T-cell (primary cell): ENCODE measurements around the gene MAS1L. TPM values are rescaled to one million over a fixed set of nuclear protein-coding genes. Genes with fewer than 3 reads are reported as not detected.

ENCODE experiments used
- ATAC-seq, 4 experiments: fragments of 200-7000 bp in 3 of 4; fragments of 150-1000 bp in 1 of 4; cut with Tn5 transposase; replicated peaks in 1 of 4; 1 replicate in 3 of 4; 2 replicates in 1 of 4; pipeline ENCODE4 v1.10.0; 2021; ENCODE audit warnings: moderate library complexity in 3 of 4, mild to moderate bottlenecking in 2 of 4, moderate number of reproducible peaks in 1 of 4
- CTCF ChIA-PET, 2 donors: fragments of 300-600 bp; sonication (Branson Sonifier 250); formaldehyde crosslinking; loops; one replicate each; lab custom pipeline; 2022; ENCODE audit warnings: antibody characterized with exemption in 2 of 2; lab: Charles Lee
- POLR2A ChIA-PET, 2 donors: fragments of 300-600 bp; sonication (Branson Sonifier 250); formaldehyde crosslinking; loops; one replicate each; lab custom pipeline; 2022; ENCODE audit warnings: antibody characterized with exemption in 2 of 2; lab: Charles Lee
- DNase-seq, 35 experiments: peaks; one replicate each; pipeline versions ENCODE4 v3.0.0 to v3.0.0-alpha.2; 2013 to 2023
- H3K27ac ChIP-seq: one replicate; pipeline ENCODE4 v1.5.1; 2013; ENCODE audit warnings: low read length
- H3K27me3 ChIP-seq, 2 experiments: replicated peaks in 1 of 2; 1 replicate in 1 of 2; 2 replicates in 1 of 2; pipeline versions ENCODE4 v1.6.1 to v1.7.0; 2013; ENCODE audit warnings: low read length in 1 of 2, mixed read lengths in 1 of 2; ENCODE audit not compliant: control insufficient read depth in 2 of 2, insufficient read depth in 2 of 2; ENCODE audit errors: extremely low read depth in 1 of 2
- H3K36me3 ChIP-seq, 2 donors: 1 replicate in 1 of 2; 2 replicates in 1 of 2; pipeline versions ENCODE4 v1.6.1 to v1.7.0; 2013; ENCODE audit warnings: low read length in 1 of 2; ENCODE audit not compliant: control insufficient read depth in 2 of 2, insufficient read depth in 1 of 2; ENCODE audit errors: extremely low read depth in 1 of 2
- H3K4me1 ChIP-seq, 2 experiments: 1 replicate in 1 of 2; 2 replicates in 1 of 2; pipeline versions ENCODE4 v1.6.1 to v1.7.0; 2013; ENCODE audit warnings: low read length in 2 of 2, mixed read lengths in 1 of 2; ENCODE audit not compliant: insufficient read depth in 2 of 2, control insufficient read depth in 1 of 2; ENCODE audit errors: extremely low read depth in 1 of 2
- H3K4me3 ChIP-seq, 2 donors: 1 replicate in 1 of 2; 2 replicates in 1 of 2; pipeline versions ENCODE4 v1.5.1 to v1.7.0; 2013; ENCODE audit warnings: mild to moderate bottlenecking in 2 of 2, low read length in 1 of 2, moderate library complexity in 1 of 2; ENCODE audit not compliant: control insufficient read depth in 1 of 2; ENCODE audit errors: extremely low read depth in 1 of 2
- H3K9me3 ChIP-seq: 2 replicates; pipeline ENCODE4 v1.7.0; 2013
- H3K27ac Mint-ChIP-seq, 2 donors: one replicate each; pipeline ENCODE4 v1.8.0; 2020 to 2021; ENCODE audit warnings: mild to moderate bottlenecking in 2 of 2, mixed read lengths in 2 of 2
- H3K27me3 Mint-ChIP-seq, 2 donors: one replicate each; pipeline ENCODE4 v1.8.0; 2021 to 2022; ENCODE audit warnings: mixed read lengths in 2 of 2
- H3K36me3 Mint-ChIP-seq: one replicate; pipeline ENCODE4 v1.8.0; 2021; ENCODE audit warnings: mixed read lengths
- H3K4me1 Mint-ChIP-seq, 3 donors: one replicate each; pipeline ENCODE4 v1.8.0; 2020 to 2022; ENCODE audit warnings: mixed read lengths in 3 of 3, mild to moderate bottlenecking in 1 of 3
- H3K4me3 Mint-ChIP-seq, 3 donors: one replicate each; pipeline ENCODE4 v1.8.0; 2020 to 2022; ENCODE audit warnings: mild to moderate bottlenecking in 3 of 3, mixed read lengths in 3 of 3, moderate library complexity in 3 of 3
- H3K9me3 Mint-ChIP-seq, 3 donors: one replicate each; pipeline ENCODE4 v1.8.0; 2020 to 2022; ENCODE audit warnings: mixed read lengths in 3 of 3
- WGBS: methylation state at CpG from one replicate; pipeline ENCODE4 v1.1.5; 2013; ENCODE audit warnings: missing lambda C conversion rate; ENCODE audit not compliant: insufficient coverage; 5-methylcytosine and 5-hydroxymethylcytosine counted together
- total RNA-seq, 35 experiments: library from RNA in 6 of 35; stranded (reverse) in 6 of 35; fragments of 120-200 nt in 1 of 35; gene quantifications; one replicate each; pipeline versions ENCODE4 v1.2.1 to v1.2.4 and lab custom pipeline; 2013 to 2026

The MAS1L gene
- total RNA-seq, 5 donors from 2014 or later (not counting 1 experiment from before 2014, with no cell fraction given) = not detected

- ATAC-seq (no peak), DNase-seq (no peak)
- Histone ChIP-seq H3K9me3 (no peaks in the 10 kb centered on the region), H3K27me3 (peaks cover 0 to 18% of the 10 kb centered on the region in 2 experiments), H3K4me3 (no peak overlapping the region), H3K4me1 (no peaks in the 10 kb centered on the region), H3K27ac (no peak overlapping the region), H3K36me3 (no peaks in the 10 kb centered on the region)
- CTCF ChIA-PET = no interaction called here
- no peaks in the 10 kb centered on the region for H3K4me1 Mint-ChIP-seq
- no peak overlapping the region for H3K4me3 Mint-ChIP-seq
- no CpG with 5 or more reads among the region's 2 CpGs for WGBS
- H3K9me3 Mint-ChIP-seq = no peaks in the 10 kb centered on the region
- POLR2A ChIA-PET = no interaction called here
- no peak overlapping the region for H3K27ac Mint-ChIP-seq
- H3K36me3 Mint-ChIP-seq = no peaks in the 10 kb centered on the region
- peaks cover 18 to 24% of the 10 kb centered on the region in 2 donors for H3K27me3 Mint-ChIP-seq
These were observed 34.5 kb upstream of the MAS1L start for GRCh38 chr6:29522227-29522626.

DNA sequence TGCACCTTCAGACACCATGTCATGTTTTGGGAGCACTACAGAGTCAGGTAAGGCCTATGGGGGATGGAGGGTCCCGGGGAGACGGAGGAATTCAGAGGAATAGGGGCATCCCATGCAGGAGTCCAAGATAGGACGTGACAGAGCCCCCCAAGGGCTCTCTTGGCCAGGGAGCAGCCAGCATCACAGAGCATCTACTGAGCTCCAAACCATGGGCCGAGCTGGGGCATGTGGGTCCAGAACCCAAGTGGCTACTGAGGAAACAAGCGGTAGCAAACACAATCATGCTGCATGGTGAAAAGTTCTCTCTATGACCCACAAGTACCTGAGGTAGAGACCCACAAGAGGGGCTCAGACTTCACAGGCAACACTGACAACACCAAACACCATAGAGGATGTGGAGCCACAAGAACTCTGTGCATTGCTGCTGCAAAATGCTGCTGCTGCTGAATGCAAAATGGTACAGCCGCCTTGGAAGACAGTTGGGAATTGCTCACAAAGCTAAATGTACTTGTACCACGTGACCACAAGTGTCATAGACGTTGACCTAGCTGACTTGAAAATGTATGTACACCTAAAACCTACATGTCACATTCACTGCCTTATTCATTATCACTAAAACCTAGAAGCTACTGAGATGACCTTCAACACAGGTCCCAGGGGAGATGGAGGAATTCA, 33.4 kb upstream of the MAS1L start:
- Mint-ChIP-seq H3K4me1 (peaks cover 2 to 7% (median 3%) of the 10 kb centered on the region in 3 donors), H3K27me3 (peaks cover 19% of the 10 kb centered on the region in 2 donors), H3K9me3 (no peaks in the 10 kb centered on the region), H3K36me3 (no peaks in the 10 kb centered on the region), H3K4me3 (no peak overlapping the region), H3K27ac (no peak overlapping the region)
- 56% methylated on average over 6 of the region's 8 CpGs for WGBS
- no peak overlapping the region for H3K27ac ChIP-seq
- peaks cover 0 to 1% of the 10 kb centered on the region in 2 experiments for H3K4me1 ChIP-seq
- H3K36me3 ChIP-seq = no peaks in the 10 kb centered on the region
- DNase-seq (no peak), ATAC-seq (no peak)
- ChIA-PET CTCF (no interaction called here), POLR2A (no interaction called here)
- H3K9me3 ChIP-seq = no peaks in the 10 kb centered on the region
- peaks cover 0 to 14% of the 10 kb centered on the region in 2 experiments for H3K27me3 ChIP-seq
- H3K4me3 ChIP-seq = no peak overlapping the region

- H3K36me3 ChIP-seq = no peaks in the 10 kb centered on the region
- Mint-ChIP-seq H3K4me3 (no peak overlapping the region), H3K36me3 (no peaks in the 10 kb centered on the region), H3K27ac (no peak overlapping the region), H3K4me1 (peaks cover 8 to 12% (median 10%) of the 10 kb centered on the region in 3 donors), H3K9me3 (no peaks in the 10 kb centered on the region), H3K27me3 (peaks cover 11 to 16% of the 10 kb centered on the region in 2 donors)
- peaks cover 0 to 11% of the 10 kb centered on the region in 2 experiments for H3K27me3 ChIP-seq
- DNase-seq (no peak), ATAC-seq (no peak)
- H3K4me3 ChIP-seq = no peak overlapping the region
- WGBS = 60% methylated on average over 2 of the region's 4 CpGs
- POLR2A ChIA-PET = no interaction called here
- H3K9me3 ChIP-seq = no peaks in the 10 kb centered on the region
- peaks cover 0 to 3% of the 10 kb centered on the region in 2 experiments for H3K4me1 ChIP-seq
- H3K27ac ChIP-seq = no peak overlapping the region
- CTCF ChIA-PET = no interaction called here
These were observed 32.5 kb upstream of the MAS1L start for GRCh38 chr6:29520232-29520631.

DNA sequence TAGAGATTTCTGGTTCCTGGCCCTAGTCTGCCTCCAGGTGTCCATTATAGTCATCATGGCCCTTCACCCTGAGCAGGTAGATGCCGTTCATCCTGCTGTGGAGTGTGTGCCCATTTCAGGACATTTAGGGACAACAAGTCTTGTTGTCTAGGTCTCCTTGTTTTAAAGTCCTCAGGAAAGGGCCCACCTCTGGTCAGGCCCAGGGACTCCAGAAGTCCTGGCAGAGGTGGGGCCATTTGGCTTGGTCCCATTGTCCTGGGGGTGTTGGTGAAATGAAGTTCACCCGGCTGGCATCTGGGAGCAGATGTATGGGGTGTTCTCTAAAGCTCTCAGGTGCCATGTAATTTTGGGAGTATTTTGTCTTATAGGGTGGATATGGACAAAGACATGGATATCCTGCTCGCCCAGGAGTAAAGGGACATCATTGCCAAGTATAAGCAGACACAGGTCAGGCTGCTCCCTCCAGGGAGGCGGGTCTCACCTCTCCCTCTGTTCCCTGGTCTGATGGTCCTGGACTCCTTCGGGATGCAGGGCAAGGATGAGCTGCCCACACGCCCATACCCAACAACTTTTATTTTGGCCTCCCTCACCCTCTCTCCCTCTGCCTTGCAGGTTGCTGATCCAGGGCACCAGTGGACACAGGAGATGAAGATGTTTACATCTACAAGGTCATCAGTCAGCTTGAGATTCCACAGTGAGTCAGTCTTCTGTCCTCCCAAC, 31.7 kb upstream of the MAS1L start:
- ATAC-seq (no peak), DNase-seq (no peak)
- Mint-ChIP-seq H3K36me3 (no peaks in the 10 kb centered on the region), H3K4me1 (peaks cover 10 to 14% (median 10%) of the 10 kb centered on the region in 3 donors), H3K9me3 (no peaks in the 10 kb centered on the region), H3K27me3 (peaks cover 7 to 19% of the 10 kb centered on the region in 2 donors), H3K27ac (no peak overlapping the region), H3K4me3 (no peak overlapping the region)
- POLR2A ChIA-PET = no interaction called here
- WGBS = 69% methylated on average over 4 of the region's 6 CpGs
- H3K36me3 ChIP-seq = no peaks in the 10 kb centered on the region
- no peaks in the 10 kb centered on the region for H3K9me3 ChIP-seq
- no peak overlapping the region for H3K4me3 ChIP-seq
- H3K4me1 ChIP-seq = peaks cover 0 to 3% of the 10 kb centered on the region in 2 experiments
- H3K27me3 ChIP-seq = peaks cover 0 to 11% of the 10 kb centered on the region in 2 experiments
- CTCF ChIA-PET = no interaction called here
- no peak overlapping the region for H3K27ac ChIP-seq

DNA sequence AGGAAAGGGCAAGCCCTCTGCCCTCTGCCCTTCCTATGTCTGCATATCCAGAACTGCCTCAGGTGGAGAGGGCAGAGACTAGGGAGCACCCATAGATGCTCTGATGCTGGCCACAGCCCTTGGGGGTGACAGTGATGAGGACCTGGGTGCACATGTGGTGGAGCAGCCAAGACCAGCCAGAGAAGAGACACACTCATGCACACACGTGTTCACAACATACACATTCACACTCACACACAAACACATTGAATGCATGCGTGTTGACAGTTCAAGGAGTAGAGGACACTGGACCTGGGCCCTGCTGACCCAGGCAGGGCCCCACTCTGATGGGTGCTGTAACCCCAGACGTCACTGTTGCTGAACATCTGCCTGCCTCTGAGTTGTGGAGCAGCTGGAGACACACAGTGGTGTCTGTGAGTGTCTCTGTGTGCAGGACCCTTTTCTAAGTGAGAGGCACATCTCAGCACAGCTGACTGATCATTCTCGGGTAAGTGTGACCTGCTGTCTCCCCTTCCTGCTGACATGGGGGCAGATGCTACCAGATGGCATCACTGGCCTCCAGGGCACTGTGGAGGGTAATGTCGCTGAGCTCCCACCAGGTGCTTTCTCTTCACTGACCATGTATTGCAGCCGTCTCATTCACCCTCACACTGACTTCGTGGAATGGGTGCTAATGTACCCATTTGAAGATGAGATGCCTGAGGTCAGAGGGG, 30.1 kb upstream of the MAS1L start:
- no peak overlapping the region for H3K27ac Mint-ChIP-seq
- Histone ChIP-seq H3K27me3 (peaks cover 0 to 8% of the 10 kb centered on the region in 2 experiments), H3K4me3 (no peak overlapping the region), H3K9me3 (no peaks in the 10 kb centered on the region), H3K4me1 (peaks cover 0 to 3% of the 10 kb centered on the region in 2 experiments), H3K27ac (no peak overlapping the region), H3K36me3 (no peaks in the 10 kb centered on the region)
- POLR2A ChIA-PET = no interaction called here
- CTCF ChIA-PET = no interaction called here
- no peaks in the 10 kb centered on the region for H3K9me3 Mint-ChIP-seq
- peaks cover 10 to 14% (median 10%) of the 10 kb centered on the region in 3 donors for H3K4me1 Mint-ChIP-seq
- WGBS = 83% methylated on average over 5 of the region's 7 CpGs
- ATAC-seq = no peak
- no peak overlapping the region for H3K4me3 Mint-ChIP-seq
- peaks cover 8 to 17% of the 10 kb centered on the region in 2 donors for H3K27me3 Mint-ChIP-seq
- no peaks in the 10 kb centered on the region for H3K36me3 Mint-ChIP-seq
- no peak for DNase-seq

GRCh38 chr6:29517245-29517644, 29.5 kb upstream of the MAS1L start:
- POLR2A ChIA-PET = no interaction called here
- Histone ChIP-seq H3K36me3 (no peaks in the 10 kb centered on the region), H3K4me3 (no peak overlapping the region), H3K27ac (no peak overlapping the region), H3K4me1 (peaks cover 0 to 3% of the 10 kb centered on the region in 2 experiments), H3K27me3 (peaks cover 0 to 8% of the 10 kb centered on the region in 2 experiments), H3K9me3 (no peaks in the 10 kb centered on the region)
- ATAC-seq (no peak), DNase-seq (no peak)
- H3K27ac Mint-ChIP-seq = peak overlapping the region in 1 of 2 donors; percentile 15
- H3K4me1 Mint-ChIP-seq = peaks cover 10 to 14% (median 10%) of the 10 kb centered on the region in 3 donors
- H3K36me3 Mint-ChIP-seq = no peaks in the 10 kb centered on the region
- peaks cover 6 to 17% of the 10 kb centered on the region in 2 donors for H3K27me3 Mint-ChIP-seq
- CTCF ChIA-PET = no interaction called here
- H3K4me3 Mint-ChIP-seq = no peak overlapping the region
- no peaks in the 10 kb centered on the region for H3K9me3 Mint-ChIP-seq
- no CpG with 5 or more reads among the region's 1 CpG for WGBS
